ENCODE results near the gene PSMD4. TPM values are rescaled to one million over a fixed set of nuclear protein-coding genes. Genes with fewer than 3 reads are reported as not detected.

The PSMD4 gene
- total RNA-seq, 2 donors from 2014 or later: 103 to 158 TPM

DNA sequence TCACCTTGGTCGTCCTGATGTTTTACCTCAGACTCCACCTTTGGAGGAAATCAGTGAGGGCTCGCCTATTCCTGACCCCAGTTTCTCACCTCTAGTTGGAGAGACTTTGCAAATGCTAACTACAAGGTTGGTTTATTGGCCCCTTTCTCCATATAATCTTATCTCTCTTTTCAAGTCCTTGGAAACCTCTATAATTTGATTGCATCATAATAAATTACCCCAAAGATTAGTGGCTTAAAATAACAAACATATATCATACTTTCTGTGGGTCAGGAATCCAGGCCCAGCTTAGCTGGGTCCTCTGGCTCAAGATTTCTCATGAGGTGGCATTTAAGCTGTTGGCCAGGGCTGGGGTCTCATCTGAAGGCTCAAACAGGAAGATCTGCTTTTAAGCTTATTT is 12.1 kb upstream of the PSMD4 start:
- no peaks in the 10 kb centered on the region for H3K4me1 ChIP-seq
- no peak overlapping the region for H3K4me3 ChIP-seq
- no peaks in the 10 kb centered on the region for H3K9me3 ChIP-seq
- TF ChIP-seq, protein P1, sequence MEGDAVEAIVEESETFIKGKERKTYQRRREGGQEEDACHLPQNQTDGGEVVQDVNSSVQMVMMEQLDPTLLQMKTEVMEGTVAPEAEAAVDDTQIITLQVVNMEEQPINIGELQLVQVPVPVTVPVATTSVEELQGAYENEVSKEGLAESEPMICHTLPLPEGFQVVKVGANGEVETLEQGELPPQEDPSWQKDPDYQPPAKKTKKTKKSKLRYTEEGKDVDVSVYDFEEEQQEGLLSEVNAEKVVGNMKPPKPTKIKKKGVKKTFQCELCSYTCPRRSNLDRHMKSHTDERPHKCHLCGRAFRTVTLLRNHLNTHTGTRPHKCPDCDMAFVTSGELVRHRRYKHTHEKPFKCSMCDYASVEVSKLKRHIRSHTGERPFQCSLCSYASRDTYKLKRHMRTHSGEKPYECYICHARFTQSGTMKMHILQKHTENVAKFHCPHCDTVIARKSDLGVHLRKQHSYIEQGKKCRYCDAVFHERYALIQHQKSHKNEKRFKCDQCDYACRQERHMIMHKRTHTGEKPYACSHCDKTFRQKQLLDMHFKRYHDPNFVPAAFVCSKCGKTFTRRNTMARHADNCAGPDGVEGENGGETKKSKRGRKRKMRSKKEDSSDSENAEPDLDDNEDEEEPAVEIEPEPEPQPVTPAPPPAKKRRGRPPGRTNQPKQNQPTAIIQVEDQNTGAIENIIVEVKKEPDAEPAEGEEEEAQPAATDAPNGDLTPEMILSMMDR (IDR thresholded peaks at IDR 0.05): no peak
- H3K27ac ChIP-seq: no peak overlapping the region
- intact Hi-C loops (cut with DNase I): no loop called here
- DNase-seq: no peak
- peaks cover 26% of the 10 kb centered on the region for H3K36me3 ChIP-seq
- no peak overlapping the region for H3K9ac ChIP-seq (ENCODE audit: low read depth in 2 of 2, low read length in 2 of 2)
- no peaks in the 10 kb centered on the region for H3K27me3 ChIP-seq

DNA sequence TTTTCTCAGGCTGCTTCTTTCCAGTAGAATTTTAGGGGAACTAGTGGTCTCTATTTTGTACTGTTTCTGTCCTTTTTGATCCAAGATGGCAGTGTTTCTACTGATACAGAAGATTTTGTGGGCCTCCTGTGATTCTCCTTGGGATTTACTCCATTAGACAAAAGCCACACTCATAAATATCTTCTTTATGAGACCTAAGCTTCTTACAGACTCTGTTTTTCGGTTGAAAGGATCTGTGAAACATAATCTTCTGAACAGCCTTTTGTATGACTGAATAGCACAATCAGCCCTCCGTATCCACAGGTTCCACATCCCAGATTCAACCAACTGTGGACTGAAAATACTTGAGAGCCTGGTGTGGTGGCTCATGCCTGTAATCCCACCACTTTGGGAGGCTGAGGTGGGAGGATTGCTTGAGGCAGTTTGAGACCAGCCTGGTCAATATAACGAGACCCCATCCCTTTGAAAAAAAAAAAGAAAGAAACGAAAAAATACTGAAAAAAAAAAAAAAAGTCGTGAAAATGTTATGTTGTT is 10.8 kb upstream of the PSMD4 start:
- intact Hi-C loops (cut with DNase I): no loop called here
- H3K4me1 ChIP-seq: no peaks in the 10 kb centered on the region
- no peak overlapping the region for H3K27ac ChIP-seq
- TF ChIP-seq, protein P1 (IDR thresholded peaks at IDR 0.05): no peak
- DNase-seq: no peak
- no peak overlapping the region for H3K9ac ChIP-seq (ENCODE audit: low read depth in 2 of 2, low read length in 2 of 2)
- H3K4me3 ChIP-seq: no peak overlapping the region
- peaks cover 20% of the 10 kb centered on the region for H3K36me3 ChIP-seq
- no peaks in the 10 kb centered on the region for H3K27me3 ChIP-seq
- no peaks in the 10 kb centered on the region for H3K9me3 ChIP-seq

- H3K27me3 ChIP-seq: no peaks in the 10 kb centered on the region
- peaks cover 15% of the 10 kb centered on the region for H3K36me3 ChIP-seq
- H3K9ac ChIP-seq (ENCODE audit: low read depth in 2 of 2, low read length in 2 of 2): no peak overlapping the region
- TF ChIP-seq, protein P1 (IDR thresholded peaks at IDR 0.05): no peak
- intact Hi-C loops (cut with DNase I): no loop called here
- H3K4me3 ChIP-seq: no peak overlapping the region
- no peaks in the 10 kb centered on the region for H3K4me1 ChIP-seq
- no peak for DNase-seq
- no peak overlapping the region for H3K27ac ChIP-seq
- H3K9me3 ChIP-seq: no peaks in the 10 kb centered on the region
Measured at GRCh38 chr1:151246786-151247185, 7.7 kb upstream of the PSMD4 start.

- TF ChIP-seq, protein P1 (IDR thresholded peaks at IDR 0.05): peak; percentile 76
- Histone ChIP-seq H3K4me1 (no peaks in the 10 kb centered on the region), H3K4me3 (no peak overlapping the region), H3K9me3 (no peaks in the 10 kb centered on the region), H3K9ac (ENCODE audit: low read depth in 2 of 2, low read length in 2 of 2) (no peak overlapping the region), H3K27ac (no peak overlapping the region), H3K27me3 (no peaks in the 10 kb centered on the region), H3K36me3 (peaks cover 6% of the 10 kb centered on the region)
- DNase-seq: peak; percentile 66
- intact Hi-C loops (cut with DNase I): loop anchor here (5.0 kb wide), 1 partner anchor 55 kb away; the partner anchor contains the start of gene PIP5K1A
Measured at GRCh38 chr1:151251656-151252470, 2.7 kb upstream of the PSMD4 start.

GRCh38 chr1:151255381-151255780 is 847 bp downstream of the PSMD4 start:
- Histone ChIP-seq H3K36me3 (no peaks in the 10 kb centered on the region), H3K9me3 (no peaks in the 10 kb centered on the region), H3K4me3 (peak overlapping the region; percentile 96), H3K9ac (ENCODE audit: low read depth in 2 of 2, low read length in 2 of 2) (peak overlapping the region; percentile 64 to 92), H3K4me1 (no peaks in the 10 kb centered on the region), H3K27ac (peak overlapping the region; percentile 81), H3K27me3 (no peaks in the 10 kb centered on the region)
- intact Hi-C loops (cut with DNase I): no loop called here
- TF ChIP-seq, protein P1 (IDR thresholded peaks at IDR 0.05): no peak
- DNase-seq: no peak

Data from colonic mucosa (tissue), 4 donors.